MM.1S (cell line): ENCODE measurements around the gene ZNHIT2.

Experiments
- DNase-seq: peaks from one replicate; pipeline ENCODE4 v3.0.0-alpha.2; 2015
- H2AFZ ChIP-seq: fragments of 300-600 bp; sonication (generic); 2 replicates; pipeline ENCODE4 v1.6.0; 2016; ENCODE audit warnings: antibody characterized with exemption, low read length
- H3F3A ChIP-seq: fragments of 300-600 bp; sonication (generic); 2 replicates; pipeline ENCODE4 v1.6.1; 2016; ENCODE audit warnings: mild to moderate bottlenecking, antibody characterized with exemption, low read length, moderate library complexity, mixed read lengths; ENCODE audit not compliant: insufficient read depth
- H3K27ac ChIP-seq: fragments of 300-600 bp; sonication (generic); 2 replicates; pipeline ENCODE4 v1.5.1; 2016; ENCODE audit warnings: mild to moderate bottlenecking, low read length
- H3K27me3 ChIP-seq: fragments of 300-600 bp; sonication (generic); replicated peaks from 2 replicates; pipeline ENCODE4 v1.6.0; 2016; ENCODE audit warnings: low read length; ENCODE audit not compliant: insufficient read depth
- H3K36me3 ChIP-seq: fragments of 300-600 bp; sonication (generic); replicated peaks from 2 replicates; pipeline ENCODE4 v1.6.1; 2016; ENCODE audit warnings: mild to moderate bottlenecking, low read length, mixed read lengths; ENCODE audit not compliant: insufficient read depth
- H3K4me1 ChIP-seq: fragments of 300-600 bp; sonication (generic); 2 replicates; pipeline ENCODE4 v1.6.1; 2016; ENCODE audit warnings: low read length, mixed read lengths
- H3K4me2 ChIP-seq: fragments of 300-600 bp; sonication (generic); 2 replicates; pipeline ENCODE4 v1.6.0; 2016; ENCODE audit warnings: low read depth, low read length
- H3K4me3 ChIP-seq: fragments of 300-600 bp; sonication (generic); 2 replicates; pipeline ENCODE4 v1.5.1; 2016; ENCODE audit warnings: low read length, mixed read lengths
- H3K79me2 ChIP-seq: fragments of 300-600 bp; sonication (generic); 2 replicates; pipeline ENCODE4 v1.6.1; 2016; ENCODE audit warnings: mixed run types, low read length, mixed read lengths
- H3K9ac ChIP-seq: fragments of 300-600 bp; sonication (generic); 2 replicates; pipeline ENCODE4 v1.6.1; 2016; ENCODE audit warnings: low read length, mixed read lengths
- H3K9me2 ChIP-seq: fragments of 300-600 bp; sonication (generic); replicated peaks from 2 replicates; pipeline ENCODE4 v1.6.1; 2016; ENCODE audit warnings: mild to moderate bottlenecking, low read length, mixed read lengths; ENCODE audit not compliant: insufficient read depth
- H3K9me3 ChIP-seq: fragments of 300-600 bp; sonication (generic); replicated peaks from 2 replicates; pipeline ENCODE4 v1.6.1; 2016; ENCODE audit warnings: mild to moderate bottlenecking, low read length, mixed read lengths; ENCODE audit not compliant: insufficient read depth
- H4K20me1 ChIP-seq: fragments of 300-600 bp; sonication (generic); 2 replicates; pipeline ENCODE4 v1.6.1; 2016; ENCODE audit warnings: mild to moderate bottlenecking, low read length, moderate library complexity, mixed read lengths; ENCODE audit not compliant: insufficient read depth
- CTCF ChIP-seq: fragments of 300-600 bp; sonication (generic); IDR thresholded peaks from 2 replicates; pipeline ENCODE4 v1.5.1; 2016; ENCODE audit warnings: antibody characterized with exemption, low read length, mixed read lengths
- EZH2 ChIP-seq: fragments of 300-600 bp; sonication (generic); optimal IDR thresholded peaks from 2 replicates; pipeline ENCODE3; 2017; ENCODE audit warnings: low read depth, mild to moderate bottlenecking, antibody characterized with exemption, low read length, mixed read lengths
- EZH2phosphoT487 ChIP-seq: fragments of 300-600 bp; sonication (generic); IDR thresholded peaks from 2 replicates; pipeline ENCODE4 v1.6.1; 2018; ENCODE audit warnings: antibody characterized with exemption, low read length

ZNHIT2 gene

GRCh38 chr11:65148657-65149056, 31.2 kb upstream of the ZNHIT2 start:
- Histone ChIP-seq H3K79me2 (no peaks in the 10 kb centered on the region), H4K20me1 (no peaks in the 10 kb centered on the region), H3K4me1 (no peaks in the 10 kb centered on the region), H3K36me3 (no peaks in the 10 kb centered on the region), H3F3A (no peaks in the 10 kb centered on the region), H3K4me3 (no peak overlapping the region), H2AFZ (no peak overlapping the region), H3K9me2 (no peaks in the 10 kb centered on the region), H3K27ac (no peak overlapping the region), H3K4me2 (no peak overlapping the region), H3K27me3 (no peaks in the 10 kb centered on the region), H3K9ac (no peak overlapping the region), H3K9me3 (no peaks in the 10 kb centered on the region)
- no peak for DNase-seq
- TF ChIP-seq EZH2phosphoT487, result no peak
- TF ChIP-seq EZH2, result no peak
- TF ChIP-seq CTCF, result no peak

GRCh38 chr11:65147352-65148075, 30.0 kb upstream of the ZNHIT2 start:
- Histone ChIP-seq H3K4me3 (no peak overlapping the region), H3K9me3 (no peaks in the 10 kb centered on the region), H3K36me3 (no peaks in the 10 kb centered on the region), H3K79me2 (no peaks in the 10 kb centered on the region), H4K20me1 (no peaks in the 10 kb centered on the region), H3K9me2 (no peaks in the 10 kb centered on the region), H3K9ac (no peak overlapping the region), H3K27me3 (no peaks in the 10 kb centered on the region), H3K4me2 (no peak overlapping the region), H3F3A (no peaks in the 10 kb centered on the region), H2AFZ (no peak overlapping the region), H3K4me1 (no peaks in the 10 kb centered on the region), H3K27ac (no peak overlapping the region)
- no peak for DNase-seq
- TF ChIP-seq EZH2 (no peak), EZH2phosphoT487 (no peak), CTCF (no peak)

- Histone ChIP-seq H3F3A (no peaks in the 10 kb centered on the region), H3K9ac (no peak overlapping the region), H3K9me3 (no peaks in the 10 kb centered on the region), H3K4me3 (no peak overlapping the region), H3K36me3 (no peaks in the 10 kb centered on the region), H3K9me2 (no peaks in the 10 kb centered on the region), H4K20me1 (no peaks in the 10 kb centered on the region), H3K27me3 (no peaks in the 10 kb centered on the region), H2AFZ (no peak overlapping the region), H3K79me2 (no peaks in the 10 kb centered on the region), H3K4me1 (no peaks in the 10 kb centered on the region), H3K27ac (no peak overlapping the region), H3K4me2 (no peak overlapping the region)
- DNase-seq, result no peak
- TF ChIP-seq CTCF (no peak), EZH2 (no peak), EZH2phosphoT487 (no peak)
Observed at GRCh38 chr11:65141896-65142494, 24.5 kb upstream of the ZNHIT2 start.
